Chondrocyte (in vitro differentiated cells): ENCODE measurements around the gene UGCG. TPM values are rescaled to one million over a fixed set of nuclear protein-coding genes. Genes with fewer than 3 reads are reported as not detected.

Source experiments
- DNase-seq: peaks from one replicate; pipeline ENCODE4 v3.0.0; 2021; ENCODE audit warnings: mixed read lengths, low spot score
- H3K27ac Mint-ChIP-seq: one replicate; pipeline ENCODE4 v1.8.0; 2021; ENCODE audit warnings: mild to moderate bottlenecking, moderate library complexity, mixed read lengths; ENCODE audit not compliant: unreplicated experiment
- H3K27me3 Mint-ChIP-seq: 2 replicates; pipeline ENCODE4 v1.8.0; 2021; ENCODE audit warnings: low read depth, mixed read lengths
- H3K36me3 Mint-ChIP-seq: 2 replicates; pipeline ENCODE4 v1.8.0; 2021; ENCODE audit warnings: low read depth, mixed read lengths
- H3K4me1 Mint-ChIP-seq: 2 replicates; pipeline ENCODE4 v1.8.0; 2021; ENCODE audit warnings: low read depth, mild to moderate bottlenecking, mixed read lengths
- H3K4me3 Mint-ChIP-seq: one replicate; pipeline ENCODE4 v1.8.0; 2021; ENCODE audit warnings: mild to moderate bottlenecking, moderate library complexity, mixed read lengths; ENCODE audit not compliant: unreplicated experiment
- H3K9me3 Mint-ChIP-seq: 2 replicates; pipeline ENCODE4 v1.8.0; 2021; ENCODE audit warnings: low read depth, mixed read lengths
- CTCF ChIP-seq: fragments of 200-600 bp; sonication (generic); IDR thresholded peaks from 2 replicates; pipeline ENCODE4 v1.5.0; 2021; ENCODE audit warnings: antibody characterized with exemption, mild to moderate bottlenecking, moderate library complexity
- total RNA-seq: library from RNA; stranded (reverse); gene quantifications from 3 replicates; pipeline ENCODE4 v1.2.1, GENCODE V29; 2021

The UGCG gene
- total RNA-seq, 1 donor from 2014 or later: 30.9 TPM

DNA sequence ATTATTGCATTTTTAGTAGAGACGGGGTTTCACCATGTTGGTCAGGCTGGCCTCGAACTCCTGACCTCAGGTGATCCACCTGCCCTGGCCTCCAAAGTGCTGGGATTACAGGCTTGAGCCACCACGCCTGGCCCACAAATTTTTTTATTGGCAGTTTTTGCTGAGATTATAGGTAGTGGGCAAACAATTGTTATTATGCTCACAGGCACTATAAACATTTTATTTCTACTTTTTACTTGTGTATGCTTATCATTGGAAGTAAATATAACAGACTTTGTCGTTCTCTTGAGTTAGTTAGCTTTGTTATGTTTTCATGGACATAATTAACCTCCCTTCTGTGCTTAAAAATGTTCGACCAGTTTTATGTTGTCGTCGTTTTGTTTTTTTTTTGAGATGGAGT lies 23.9 kb downstream of the UGCG start:
- H3K9me3 Mint-ChIP-seq: no peaks in the 10 kb centered on the region
- H3K4me1 Mint-ChIP-seq: peaks cover 21% of the 10 kb centered on the region
- no peak for TF ChIP-seq CTCF
- H3K27ac Mint-ChIP-seq: no peak overlapping the region
- H3K36me3 Mint-ChIP-seq: peaks cover 10% of the 10 kb centered on the region
- DNase-seq: no peak
- no peaks in the 10 kb centered on the region for H3K27me3 Mint-ChIP-seq
- H3K4me3 Mint-ChIP-seq: no peak overlapping the region

DNA sequence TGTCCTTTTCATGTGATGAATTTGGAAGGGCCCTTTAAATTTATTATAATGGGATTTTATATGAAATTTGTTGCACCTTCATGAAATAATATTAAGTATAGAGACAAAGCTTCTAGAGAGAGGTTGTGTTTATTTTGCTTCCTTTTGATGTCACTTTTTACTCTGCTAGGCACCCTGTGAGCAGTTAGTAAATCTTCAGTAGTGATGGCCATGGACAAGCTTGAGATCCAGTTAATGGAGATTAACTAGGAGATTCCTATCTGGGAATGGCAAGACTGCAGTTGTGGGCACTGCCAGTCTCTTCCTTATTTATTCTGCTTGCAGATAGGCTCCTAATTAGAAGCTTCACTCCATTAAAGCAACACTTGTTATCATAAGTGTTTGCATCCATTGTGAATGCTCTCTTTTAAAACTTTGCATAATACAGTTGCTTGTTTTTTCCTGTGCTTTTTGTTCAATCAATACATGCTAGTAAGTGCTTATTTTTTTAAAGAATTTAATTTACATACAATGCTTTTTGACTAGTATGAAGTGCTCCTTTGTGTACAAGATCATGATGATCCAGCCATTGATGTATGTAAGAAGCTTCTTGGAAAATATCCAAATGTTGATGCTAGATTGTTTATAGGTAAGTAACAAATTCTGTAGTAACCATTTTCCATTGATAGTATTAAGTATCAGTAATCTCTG lies 25.9 kb downstream of the UGCG start:
- Mint-ChIP-seq H3K27me3 (no peaks in the 10 kb centered on the region), H3K27ac (no peak overlapping the region), H3K36me3 (peaks cover 10% of the 10 kb centered on the region), H3K9me3 (no peaks in the 10 kb centered on the region), H3K4me1 (peaks cover 27% of the 10 kb centered on the region), H3K4me3 (no peak overlapping the region)
- no peak for TF ChIP-seq CTCF
- DNase-seq: no peak

- H3K27ac Mint-ChIP-seq: no peak overlapping the region
- no peak for TF ChIP-seq CTCF
These were observed 27.7 kb downstream of the UGCG start for GRCh38 chr9:111924281-111924680.

GRCh38 chr9:111925017-111925770 lies 28.6 kb downstream of the UGCG start:
- peaks cover 13% of the 10 kb centered on the region for H3K36me3 Mint-ChIP-seq
- no peaks in the 10 kb centered on the region for H3K9me3 Mint-ChIP-seq
- H3K4me3 Mint-ChIP-seq: no peak overlapping the region
- H3K27ac Mint-ChIP-seq: peak overlapping the region; percentile 37
- no peaks in the 10 kb centered on the region for H3K27me3 Mint-ChIP-seq
- peaks cover 35% of the 10 kb centered on the region for H3K4me1 Mint-ChIP-seq
- no peak for DNase-seq
- TF ChIP-seq CTCF: no peak

More at GRCh38 chr9:111924281-111924680, 27.7 kb downstream of the UGCG start:
- Mint-ChIP-seq H3K9me3 (no peaks in the 10 kb centered on the region), H3K36me3 (peaks cover 14% of the 10 kb centered on the region), H3K4me1 (peaks cover 35% of the 10 kb centered on the region), H3K4me3 (no peak overlapping the region), H3K27me3 (no peaks in the 10 kb centered on the region)
- DNase-seq: no peak

DNA sequence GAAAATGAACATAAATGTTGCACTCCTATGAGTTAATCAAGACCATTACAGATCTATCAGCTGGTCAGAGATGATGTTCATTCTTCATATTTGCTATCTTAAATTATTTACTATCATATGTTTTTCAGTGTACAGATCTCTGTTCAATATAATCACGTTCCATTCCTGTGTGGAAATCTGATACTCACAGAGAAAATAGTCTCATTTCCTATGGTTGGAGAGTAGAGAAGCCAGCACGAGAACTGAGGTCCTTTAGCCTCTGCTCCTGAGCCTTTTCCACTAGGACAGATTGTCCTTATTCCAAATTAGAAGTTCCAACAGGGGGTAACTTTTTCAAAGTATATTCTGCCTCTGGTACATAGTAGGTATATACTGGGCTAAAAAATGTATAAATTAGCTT lies 29.2 kb downstream of the UGCG start:
- H3K27ac Mint-ChIP-seq: peak overlapping the region; percentile 37
- H3K4me3 Mint-ChIP-seq: no peak overlapping the region
- no peaks in the 10 kb centered on the region for H3K9me3 Mint-ChIP-seq
- no peak for TF ChIP-seq CTCF
- H3K27me3 Mint-ChIP-seq: no peaks in the 10 kb centered on the region
- peaks cover 12% of the 10 kb centered on the region for H3K36me3 Mint-ChIP-seq
- H3K4me1 Mint-ChIP-seq: peaks cover 35% of the 10 kb centered on the region
- no peak for DNase-seq
